DND-41 (cell line): ENCODE data around the gene KCNS1.
"Not testable (repeated sequence)": the region's sequence is repeated elsewhere in the genome, so short reads cannot be mapped to it uniquely, and the experiment has no call there.

Experiments used
- ATAC-seq: fragments of 200-7000 bp; cut with Tn5 transposase; 3 replicates; pipeline ENCODE4 v1.9.1; 2021; ENCODE audit warnings: low read depth; ENCODE audit not compliant: insufficient read depth
- DNase-seq: peaks from one replicate; pipeline ENCODE4 v3.0.0-alpha.2; 2020
- H2AFZ ChIP-seq: 2 replicates; pipeline ENCODE4 v1.6.0; 2012; ENCODE audit warnings: low read depth, low read length
- H3K27ac ChIP-seq: 2 replicates; pipeline ENCODE4 v1.5.1; 2012; ENCODE audit warnings: low read length, inconsistent platforms
- H3K27me3 ChIP-seq: fragments of 200-600 bp; sonication (generic); 2 replicates; pipeline ENCODE4 v1.6.0; 2012; ENCODE audit warnings: low read length, mild to moderate bottlenecking, inconsistent platforms; ENCODE audit not compliant: insufficient read depth, poor library complexity
- H3K36me3 ChIP-seq: 2 replicates; pipeline ENCODE4 v1.5.1; 2012; ENCODE audit warnings: low read length, inconsistent platforms; ENCODE audit not compliant: insufficient read depth
- H3K4me1 ChIP-seq: 2 replicates; pipeline ENCODE4 v1.5.1; 2012; ENCODE audit warnings: mild to moderate bottlenecking, low read length; ENCODE audit not compliant: insufficient read depth
- H3K4me2 ChIP-seq: 2 replicates; pipeline ENCODE4 v1.6.0; 2012; ENCODE audit warnings: mild to moderate bottlenecking, moderate library complexity, low read length, inconsistent platforms; ENCODE audit not compliant: insufficient read depth
- H3K4me3 ChIP-seq, 2 experiments: fragments of 200-600 bp in 1 of 2; shearing (Covaris generic) in 1 of 2; 2 replicates each; pipeline ENCODE4 v1.5.1; 2012 to 2016; ENCODE audit warnings: inconsistent platforms in 2 of 2, low read length in 2 of 2, mild to moderate bottlenecking in 2 of 2, low read depth in 1 of 2, moderate library complexity in 1 of 2
- H3K79me2 ChIP-seq: 2 replicates; pipeline ENCODE4 v1.6.0; 2012; ENCODE audit warnings: low read length, inconsistent platforms; ENCODE audit not compliant: insufficient read depth
- H3K9ac ChIP-seq: 2 replicates; pipeline ENCODE4 v1.6.0; 2012; ENCODE audit warnings: low read depth, mild to moderate bottlenecking, inconsistent platforms, low read length, moderate library complexity
- H3K9me3 ChIP-seq: 2 replicates; pipeline ENCODE4 v1.5.1; 2012; ENCODE audit warnings: low read length, moderate library complexity, mild to moderate bottlenecking, inconsistent platforms; ENCODE audit not compliant: insufficient read depth, severe bottlenecking
- H4K20me1 ChIP-seq: 2 replicates; pipeline ENCODE4 v1.6.0; 2012; ENCODE audit warnings: low read length; ENCODE audit not compliant: insufficient read depth
- EZH2 ChIP-seq: IDR thresholded peaks from 3 replicates; pipeline ENCODE4 v1.6.1; 2012; ENCODE audit warnings: borderline replicate concordance, low read depth, mild to moderate bottlenecking, moderate library complexity, low read length, inconsistent platforms; ENCODE audit not compliant: severe bottlenecking
- TF ChIP-seq, protein P1 (sequence below): IDR thresholded peaks from 2 replicates; pipeline ENCODE4 v1.5.1; 2012; ENCODE audit warnings: borderline replicate concordance, low read length, moderate library complexity, mild to moderate bottlenecking; ENCODE audit not compliant: poor library complexity, severe bottlenecking; ENCODE audit errors: extremely low read depth

Gene KCNS1, protein sequence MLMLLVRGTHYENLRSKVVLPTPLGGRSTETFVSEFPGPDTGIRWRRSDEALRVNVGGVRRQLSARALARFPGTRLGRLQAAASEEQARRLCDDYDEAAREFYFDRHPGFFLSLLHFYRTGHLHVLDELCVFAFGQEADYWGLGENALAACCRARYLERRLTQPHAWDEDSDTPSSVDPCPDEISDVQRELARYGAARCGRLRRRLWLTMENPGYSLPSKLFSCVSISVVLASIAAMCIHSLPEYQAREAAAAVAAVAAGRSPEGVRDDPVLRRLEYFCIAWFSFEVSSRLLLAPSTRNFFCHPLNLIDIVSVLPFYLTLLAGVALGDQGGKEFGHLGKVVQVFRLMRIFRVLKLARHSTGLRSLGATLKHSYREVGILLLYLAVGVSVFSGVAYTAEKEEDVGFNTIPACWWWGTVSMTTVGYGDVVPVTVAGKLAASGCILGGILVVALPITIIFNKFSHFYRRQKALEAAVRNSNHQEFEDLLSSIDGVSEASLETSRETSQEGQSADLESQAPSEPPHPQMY

DNA sequence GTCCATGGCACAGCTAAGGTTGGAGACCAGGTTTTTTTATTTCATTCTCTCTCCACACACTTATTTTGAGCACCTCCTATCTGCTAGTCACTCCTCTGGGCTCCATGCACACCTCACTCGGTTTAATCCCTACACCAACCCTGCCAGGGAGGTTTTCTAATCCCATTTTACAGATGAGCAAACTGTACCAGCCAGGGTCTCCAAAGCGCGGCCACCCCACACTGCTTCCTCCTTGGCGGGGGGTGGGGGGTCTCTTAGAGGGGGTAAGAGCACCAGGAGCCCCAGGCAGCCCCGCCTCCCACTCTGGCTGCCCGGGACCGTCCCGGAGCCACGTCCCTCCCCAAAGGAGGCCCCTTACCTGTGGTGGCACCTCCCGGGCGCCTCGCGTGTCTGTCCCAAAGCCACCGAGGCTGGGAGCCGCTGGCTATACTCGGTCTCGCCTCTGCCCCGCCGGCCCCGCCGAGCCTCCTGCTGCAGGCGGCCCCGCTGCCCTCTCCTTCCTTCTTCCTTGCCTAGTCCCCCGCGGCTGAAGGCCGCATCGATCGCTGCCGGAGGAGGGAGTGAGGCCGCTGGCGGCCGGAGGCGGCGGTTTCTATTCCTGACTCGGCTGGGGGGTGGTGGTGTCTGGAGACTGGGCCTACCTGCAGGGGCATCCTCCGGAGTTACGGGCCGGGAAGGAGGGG is at the start of gene KCNS1:
Gene KCNS1, minus strand, starts transcription at position 565 of the 683 bp plus-strand sequence. CDS start 1,891 bp downstream, outside the sequence.
- no peaks in the 10 kb centered on the region for H3K9me3 ChIP-seq
- no peaks in the 10 kb centered on the region for H3K4me1 ChIP-seq
- ATAC-seq (no peak), DNase-seq (no peak)
- no peaks in the 10 kb centered on the region for H3K79me2 ChIP-seq
- H3K36me3 ChIP-seq = no peaks in the 10 kb centered on the region
- no peak within 1 kb of the TSS for H2AFZ ChIP-seq
- no peak within 1 kb of the TSS for H3K4me3 ChIP-seq
- H4K20me1 ChIP-seq = no peaks in the 10 kb centered on the region
- TF ChIP-seq, protein P1, sequence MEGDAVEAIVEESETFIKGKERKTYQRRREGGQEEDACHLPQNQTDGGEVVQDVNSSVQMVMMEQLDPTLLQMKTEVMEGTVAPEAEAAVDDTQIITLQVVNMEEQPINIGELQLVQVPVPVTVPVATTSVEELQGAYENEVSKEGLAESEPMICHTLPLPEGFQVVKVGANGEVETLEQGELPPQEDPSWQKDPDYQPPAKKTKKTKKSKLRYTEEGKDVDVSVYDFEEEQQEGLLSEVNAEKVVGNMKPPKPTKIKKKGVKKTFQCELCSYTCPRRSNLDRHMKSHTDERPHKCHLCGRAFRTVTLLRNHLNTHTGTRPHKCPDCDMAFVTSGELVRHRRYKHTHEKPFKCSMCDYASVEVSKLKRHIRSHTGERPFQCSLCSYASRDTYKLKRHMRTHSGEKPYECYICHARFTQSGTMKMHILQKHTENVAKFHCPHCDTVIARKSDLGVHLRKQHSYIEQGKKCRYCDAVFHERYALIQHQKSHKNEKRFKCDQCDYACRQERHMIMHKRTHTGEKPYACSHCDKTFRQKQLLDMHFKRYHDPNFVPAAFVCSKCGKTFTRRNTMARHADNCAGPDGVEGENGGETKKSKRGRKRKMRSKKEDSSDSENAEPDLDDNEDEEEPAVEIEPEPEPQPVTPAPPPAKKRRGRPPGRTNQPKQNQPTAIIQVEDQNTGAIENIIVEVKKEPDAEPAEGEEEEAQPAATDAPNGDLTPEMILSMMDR = no peak
- no peak for TF ChIP-seq EZH2
- peaks cover 3% of the 10 kb centered on the region for H3K27me3 ChIP-seq
- H3K9ac ChIP-seq = no peak within 1 kb of the TSS
- H3K4me2 ChIP-seq = no peak within 1 kb of the TSS
- H3K27ac ChIP-seq = no peak within 1 kb of the TSS

DNA sequence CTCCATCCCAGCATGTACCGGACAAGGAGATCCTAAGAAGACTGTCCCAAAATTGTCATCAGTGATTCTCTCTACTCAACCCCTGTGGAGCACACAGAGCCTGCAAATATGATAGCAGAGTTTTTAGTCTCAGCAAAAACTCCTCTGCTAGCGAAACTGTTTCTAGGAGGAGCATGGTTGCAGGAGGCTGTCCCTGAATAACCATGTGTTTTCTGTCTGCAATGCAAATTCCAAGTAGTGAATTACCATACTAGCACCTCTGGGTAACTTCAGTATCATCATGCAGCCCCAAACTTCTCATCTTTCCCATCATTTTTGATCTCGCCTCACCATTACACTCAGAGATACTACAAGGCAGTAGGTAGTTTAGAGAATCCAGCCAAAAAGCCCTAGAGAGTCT is 48.1 kb upstream of the KCNS1 start:
- no peak overlapping the region for H2AFZ ChIP-seq

DNA sequence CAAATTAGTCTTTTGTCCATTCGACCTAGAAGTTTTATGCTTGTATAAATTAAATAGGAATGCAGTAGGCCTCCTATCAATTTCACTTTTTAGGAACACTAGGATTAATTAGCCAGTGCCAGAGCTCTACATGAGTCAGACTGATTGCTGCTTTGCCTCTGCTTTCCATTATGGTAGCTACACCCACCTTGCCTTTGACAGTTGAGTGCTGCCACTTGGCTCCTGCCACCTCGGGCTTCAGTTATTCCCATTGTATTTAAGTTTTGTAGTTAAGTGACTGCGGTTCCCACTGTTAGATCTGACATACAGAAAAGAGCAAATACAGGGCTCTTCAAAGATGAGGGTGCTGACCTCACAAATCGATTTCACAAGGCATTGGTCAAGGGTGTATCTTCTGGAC is 39.9 kb upstream of the KCNS1 start:
- H2AFZ ChIP-seq = no peak overlapping the region
- TF ChIP-seq EZH2 = no peak
- TF ChIP-seq, protein P1 = no peak
- no peak for DNase-seq
- no peaks in the 10 kb centered on the region for H3K4me1 ChIP-seq
- H4K20me1 ChIP-seq = no peaks in the 10 kb centered on the region
- H3K4me2 ChIP-seq = no peak overlapping the region
- ATAC-seq = no peak
- no peaks in the 10 kb centered on the region for H3K79me2 ChIP-seq
- H3K27me3 ChIP-seq = peaks cover 27% of the 10 kb centered on the region
- H3K4me3 ChIP-seq = no peak overlapping the region
- no peak overlapping the region for H3K9ac ChIP-seq
- no peaks in the 10 kb centered on the region for H3K9me3 ChIP-seq
- H3K27ac ChIP-seq = no peak overlapping the region
- no peaks in the 10 kb centered on the region for H3K36me3 ChIP-seq

More for the DNA sequence above, 48.1 kb upstream of the KCNS1 start:
- Histone ChIP-seq H3K4me2 (no peak overlapping the region), H3K4me1 (no peaks in the 10 kb centered on the region), H3K4me3 (no peak overlapping the region), H3K27me3 (peaks cover 31% of the 10 kb centered on the region), H4K20me1 (no peaks in the 10 kb centered on the region), H3K9ac (no peak overlapping the region), H3K36me3 (no peaks in the 10 kb centered on the region), H3K27ac (no peak overlapping the region), H3K79me2 (no peaks in the 10 kb centered on the region), H3K9me3 (no peaks in the 10 kb centered on the region)
- TF ChIP-seq, protein P1 = no peak
- no peak for TF ChIP-seq EZH2
- DNase-seq = no peak
- ATAC-seq = no peak

DNA sequence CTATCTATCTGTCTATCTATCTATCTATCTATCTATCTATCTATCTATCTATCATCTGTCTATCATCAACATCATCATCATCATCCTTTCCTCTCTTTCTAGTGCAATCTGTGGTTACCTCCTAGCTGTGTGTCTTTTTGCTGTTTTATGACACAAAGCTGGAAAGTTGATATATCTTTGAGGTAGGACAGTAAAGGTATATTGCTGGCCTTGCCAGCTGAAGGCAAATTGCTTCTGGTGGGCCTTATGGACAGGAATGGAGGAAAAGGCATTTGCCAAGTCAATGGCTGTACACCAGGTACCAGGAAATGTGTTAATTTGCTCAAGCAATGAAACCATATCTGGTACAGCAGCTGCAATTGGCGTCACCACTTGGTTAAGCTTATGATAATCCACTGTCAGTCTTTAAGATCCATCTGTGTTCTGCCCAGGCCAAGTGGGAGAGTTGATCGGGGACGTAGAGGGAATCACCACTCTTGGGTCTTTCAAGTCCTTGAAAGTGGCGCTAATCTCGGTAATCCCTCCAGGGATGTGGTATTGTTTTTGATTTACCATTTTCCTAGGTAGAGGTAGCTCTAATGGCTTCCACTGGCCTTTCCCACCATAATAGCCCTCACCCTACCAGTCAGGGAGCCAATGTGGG is 38.9 kb upstream of the KCNS1 start:
- H3K36me3 ChIP-seq, H3K79me2 ChIP-seq, H2AFZ ChIP-seq, H3K4me3 ChIP-seq, H3K4me1 ChIP-seq, H3K9me3 ChIP-seq, ATAC-seq, H4K20me1 ChIP-seq, DNase-seq, H3K4me2 ChIP-seq, H3K9ac ChIP-seq, H3K27ac ChIP-seq: not testable (repeated sequence)
- H3K27me3 ChIP-seq = peaks cover 18% of the 10 kb centered on the region
